Endothelial cell of hepatic sinusoid (primary cell): ENCODE results near the gene GUCY1A2.
"Not testable (repeated sequence)": the region's sequence is repeated elsewhere in the genome, so short reads cannot be mapped to it uniquely, and the experiment has no call there.

Source experiments
- in situ Hi-C: cut with HindIII; loops from 2 replicates; pipeline ENCODE4 v1.10.0; 2017; ENCODE audit warnings: low sequenced_read_pairs

Gene GUCY1A2

GRCh38 chr11:106950067-106950491, 68.2 kb downstream of the GUCY1A2 start:
- in situ Hi-C loops, result no loop called here

DNA sequence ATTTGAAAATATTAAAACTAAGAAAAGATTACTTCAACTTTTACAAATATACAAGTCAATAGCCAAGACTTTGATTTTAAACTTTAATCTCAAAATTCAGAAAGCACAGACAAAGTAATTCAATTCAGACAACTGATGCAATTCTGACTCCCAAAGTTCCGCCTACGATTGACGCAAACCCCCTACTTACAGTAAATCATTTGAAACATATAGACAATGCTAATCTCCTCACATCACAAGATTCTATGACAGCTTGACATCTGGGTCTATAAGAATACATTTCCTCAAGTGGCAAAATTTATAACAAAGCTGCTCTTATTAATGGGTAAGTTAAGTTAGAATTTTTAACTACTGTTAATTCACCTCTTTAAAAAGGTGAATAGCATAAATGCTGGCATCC, 75.2 kb downstream of the GUCY1A2 start:
- in situ Hi-C loops, result no loop called here

DNA sequence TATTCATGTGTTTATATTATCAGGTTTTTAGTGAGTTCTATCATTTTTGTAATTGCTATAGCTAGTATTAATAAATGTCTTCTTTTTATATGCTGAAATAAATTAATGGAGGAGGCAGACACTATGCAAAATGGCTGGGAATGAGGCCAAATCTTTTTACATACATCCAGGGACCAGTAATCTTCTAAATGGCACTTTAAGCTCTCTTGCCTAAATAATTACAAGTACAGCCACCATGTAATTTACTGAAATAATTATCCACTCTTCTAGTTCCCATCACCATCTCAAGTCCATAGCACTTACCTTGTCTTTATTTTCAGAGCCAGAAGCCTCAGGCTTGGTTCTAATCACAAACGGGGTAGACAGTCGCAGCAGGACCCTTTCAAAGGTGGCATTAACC, 79.1 kb downstream of the GUCY1A2 start:
- in situ Hi-C loops, result no loop called here

- in situ Hi-C loops, result no loop called here
Measured at GRCh38 chr11:106937111-106937510, 81.2 kb downstream of the GUCY1A2 start.

GRCh38 chr11:106925245-106925644, 93.0 kb downstream of the GUCY1A2 start:
- in situ Hi-C loops, result no loop called here

DNA sequence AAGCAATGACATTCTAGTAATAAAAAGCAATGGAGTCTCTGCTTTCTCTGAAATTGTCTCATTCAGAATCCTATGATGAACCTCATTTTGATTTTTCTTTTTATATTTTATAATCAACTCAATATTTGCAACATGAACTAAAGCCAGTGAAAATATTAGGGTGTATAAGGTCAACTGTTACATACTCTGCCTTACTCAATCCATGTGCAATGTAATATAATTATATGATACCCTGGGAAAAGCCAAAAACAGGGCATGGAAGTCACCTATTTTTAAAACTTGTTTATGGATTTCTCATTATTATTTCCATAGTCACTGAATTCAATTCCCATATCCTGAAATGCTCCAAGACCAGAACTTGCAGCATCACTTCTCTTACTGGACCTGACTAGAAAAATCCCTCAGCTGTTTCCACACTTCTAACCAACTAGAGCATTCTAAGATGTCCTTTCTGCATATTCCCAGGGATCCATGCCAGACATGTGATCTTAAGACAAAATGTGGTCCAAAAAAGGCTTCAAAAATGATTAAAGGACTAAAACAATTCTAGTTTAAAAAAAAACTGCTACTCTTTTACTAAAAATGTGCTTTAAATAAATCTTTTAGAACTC, 97.3 kb downstream of the GUCY1A2 start:
- in situ Hi-C loops, result no loop called here

- in situ Hi-C loops, result no loop called here
Measured at GRCh38 chr11:106917973-106918372, 100.3 kb downstream of the GUCY1A2 start.

DNA sequence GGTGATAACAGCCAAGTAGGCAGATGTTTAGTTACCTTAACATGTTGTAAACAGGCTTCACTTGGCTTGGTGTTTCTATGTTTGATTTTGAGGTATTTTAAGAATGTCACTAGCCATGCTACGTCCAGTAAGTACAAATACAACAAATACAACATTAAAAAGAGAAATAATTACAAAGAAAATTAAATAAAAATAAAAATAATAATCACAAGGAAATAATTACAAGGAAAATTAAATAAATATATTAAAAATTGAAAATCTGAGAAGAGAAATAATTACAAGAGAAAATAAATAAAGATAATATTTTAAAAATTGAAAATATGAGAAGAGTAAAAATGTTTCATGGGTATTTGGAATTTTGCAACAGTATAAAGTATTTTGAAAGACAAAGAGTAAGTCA, 103.9 kb downstream of the GUCY1A2 start:
- in situ Hi-C loops, result no loop called here

DNA sequence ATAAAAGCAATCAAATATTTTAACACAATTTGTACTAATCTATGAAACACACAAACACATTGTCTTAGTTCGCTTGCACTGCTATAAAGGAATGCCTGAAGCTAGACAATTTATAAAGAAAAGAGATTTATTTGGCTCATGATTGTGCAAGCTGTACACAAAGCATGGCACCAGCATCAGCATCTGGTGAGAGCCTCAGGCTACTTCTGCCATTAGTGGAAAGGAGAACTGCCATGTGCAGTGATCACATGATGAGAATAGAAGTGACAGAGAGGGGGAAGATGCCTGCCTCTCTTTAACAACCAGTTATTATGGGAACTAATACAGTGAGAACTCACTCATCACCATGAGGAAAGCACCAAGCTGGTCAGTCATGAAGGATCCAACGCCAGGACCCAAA, 105.1 kb downstream of the GUCY1A2 start:
- in situ Hi-C loops, result no loop called here

DNA sequence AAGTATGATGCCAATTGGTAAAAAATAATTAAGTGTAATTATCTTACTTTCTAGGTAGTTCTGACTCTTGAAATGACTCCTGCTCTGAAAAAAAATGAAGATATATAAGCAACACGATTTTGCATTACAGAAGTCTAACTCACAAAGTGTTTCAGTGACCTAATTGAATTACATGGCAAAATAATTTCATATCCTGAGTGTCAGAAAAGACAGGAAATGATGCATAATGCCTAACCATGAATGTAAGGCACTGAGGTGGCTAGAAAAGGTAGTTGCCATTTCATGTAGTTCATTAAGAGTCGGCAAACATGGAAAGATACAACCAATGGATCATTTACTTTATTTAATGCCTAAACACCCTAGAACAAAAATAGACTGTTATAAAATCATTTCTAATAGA, 113.5 kb downstream of the GUCY1A2 start:
- in situ Hi-C loops, result no loop called here

DNA sequence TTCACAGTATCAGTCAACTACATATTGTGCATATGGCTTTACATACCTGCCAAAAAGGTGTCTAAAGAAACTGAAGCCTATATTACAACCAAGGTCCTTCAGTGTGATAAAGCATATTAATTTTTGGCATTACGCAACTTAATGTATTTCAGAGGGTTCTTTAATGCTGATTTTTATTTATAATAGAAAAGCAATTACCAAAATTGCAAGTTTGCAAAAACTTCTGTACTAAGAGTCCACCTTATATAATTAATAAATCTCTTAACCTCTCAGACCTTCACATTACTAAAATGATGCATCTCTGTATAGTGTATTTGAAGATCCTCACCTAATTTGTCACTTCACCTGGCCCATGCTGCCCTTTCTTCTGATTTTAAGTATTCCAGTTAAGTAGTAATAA, 128.6 kb downstream of the GUCY1A2 start:
- in situ Hi-C loops, result no loop called here

DNA sequence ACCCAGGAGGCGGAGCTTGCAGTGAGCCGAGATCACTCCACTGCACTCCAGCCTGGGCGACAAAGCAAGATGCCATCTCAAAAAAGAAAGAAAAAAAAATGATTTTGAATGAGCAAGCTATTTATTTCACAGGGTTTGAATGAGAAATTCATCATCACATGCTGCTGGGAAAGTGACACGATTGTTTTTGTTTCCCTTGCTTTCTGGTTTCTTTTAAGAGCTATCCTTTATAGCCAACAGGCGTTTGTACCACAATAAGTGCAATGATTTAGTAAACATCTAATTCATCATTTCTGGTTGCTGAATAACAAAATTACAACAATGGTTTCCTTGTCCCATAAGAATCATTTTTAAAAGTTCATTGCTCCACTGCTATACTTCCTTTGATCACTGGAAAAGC, 129.9 kb downstream of the GUCY1A2 start:
- in situ Hi-C loops, result no loop called here

DNA sequence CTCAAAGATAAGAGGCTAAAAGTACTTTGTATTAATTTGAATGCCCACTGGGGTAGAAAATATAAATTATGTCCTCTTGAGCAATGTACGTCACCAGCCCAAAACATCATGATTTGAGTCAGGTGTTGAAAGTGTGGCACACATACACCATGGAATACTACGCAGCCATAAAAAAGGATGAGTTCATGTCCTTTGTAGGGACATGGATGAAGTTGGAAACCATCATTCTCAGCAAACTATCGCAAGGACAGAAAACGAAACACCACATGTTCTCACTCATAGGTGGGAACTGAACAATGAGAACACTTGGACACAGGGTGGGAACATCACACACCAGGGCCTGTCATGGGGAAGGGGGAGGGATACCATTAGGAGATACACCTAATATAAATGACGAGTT, 134.6 kb downstream of the GUCY1A2 start:
- in situ Hi-C loops, result not testable (repeated sequence)

- in situ Hi-C loops, result no loop called here
Measured at GRCh38 chr11:106879832-106880546, 138.3 kb downstream of the GUCY1A2 start.

GRCh38 chr11:106879029-106879428, 139.2 kb downstream of the GUCY1A2 start:
- in situ Hi-C loops, result no loop called here

DNA sequence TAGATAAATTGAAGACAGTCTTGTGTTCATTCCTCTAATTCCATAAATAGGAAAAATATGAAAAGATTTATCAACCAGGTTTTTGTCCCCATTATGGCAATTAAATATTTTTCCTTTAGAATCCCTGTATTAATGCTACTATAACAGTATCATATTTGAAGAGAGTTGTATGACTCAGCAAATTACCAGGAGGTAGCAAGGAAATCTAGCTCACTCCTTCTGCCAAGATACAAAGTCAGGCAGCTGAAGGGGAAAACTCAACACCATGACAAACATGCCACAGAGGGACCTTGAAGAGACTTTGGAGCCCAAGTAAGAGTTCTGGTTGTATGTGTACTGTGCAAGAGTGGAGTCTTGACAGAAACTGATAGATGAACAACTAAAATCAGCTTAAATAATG, 143.3 kb downstream of the GUCY1A2 start:
- in situ Hi-C loops, result no loop called here

- in situ Hi-C loops, result no loop called here
Measured at GRCh38 chr11:106872246-106872645, 146.0 kb downstream of the GUCY1A2 start.

DNA sequence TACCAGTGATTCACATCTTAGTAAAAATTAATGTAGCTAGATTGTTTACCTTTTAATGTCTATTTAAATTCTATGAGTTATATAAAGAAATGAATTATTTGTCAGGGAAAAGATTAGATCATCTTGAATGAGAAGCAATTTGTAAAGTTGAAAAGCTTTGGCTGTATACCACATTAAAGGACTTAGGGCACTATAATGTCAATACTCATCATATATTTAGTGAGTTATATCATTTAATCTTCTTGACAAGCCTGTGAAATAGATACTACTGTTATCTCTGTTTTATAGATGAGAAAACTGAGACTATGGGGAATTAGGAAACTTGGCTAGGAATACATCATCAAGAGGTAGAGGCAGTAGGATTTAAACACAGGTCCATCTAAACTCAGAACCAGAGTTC, 160.1 kb downstream of the GUCY1A2 start:
- in situ Hi-C loops, result no loop called here

DNA sequence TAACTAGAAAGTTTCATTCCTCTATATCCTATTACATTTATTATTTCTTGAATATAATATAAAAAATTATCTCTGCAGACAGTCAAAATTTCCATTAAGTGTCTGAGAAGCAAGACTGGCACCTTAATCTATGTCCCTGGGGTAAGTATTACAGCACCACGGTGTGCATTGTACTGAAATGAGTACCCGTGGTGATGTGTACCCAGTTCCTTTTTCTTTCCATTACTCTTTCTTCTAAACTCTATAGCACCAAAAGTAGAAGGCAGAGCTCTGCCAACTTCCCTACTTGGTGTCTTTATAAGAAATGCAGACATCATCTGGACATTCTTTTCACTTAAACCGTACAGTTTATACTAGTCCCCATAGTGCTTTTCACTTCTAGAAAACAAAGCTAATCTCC, 161.7 kb downstream of the GUCY1A2 start:
- in situ Hi-C loops, result no loop called here

- in situ Hi-C loops, result no loop called here
Measured at GRCh38 chr11:106854429-106854828, 163.8 kb downstream of the GUCY1A2 start.

- in situ Hi-C loops, result no loop called here
Measured at GRCh38 chr11:106853850-106854401, 164.3 kb downstream of the GUCY1A2 start.

- in situ Hi-C loops, result no loop called here
Measured at GRCh38 chr11:106852779-106853178, 165.5 kb downstream of the GUCY1A2 start.
